ENCODE results near the gene PTPRZ1.

Gene PTPRZ1

GRCh38 chr7:121960678-121961077 is 87.7 kb downstream of the PTPRZ1 start:
- DNase-seq, result no peak

- DNase-seq, result no peak
Observed at GRCh38 chr7:121961089-121961867, 88.3 kb downstream of the PTPRZ1 start.

- DNase-seq, result no peak
Observed at GRCh38 chr7:121966276-121966934, 93.4 kb downstream of the PTPRZ1 start.

GRCh38 chr7:121966935-121967332 is 94.0 kb downstream of the PTPRZ1 start:
- no peak for DNase-seq

- DNase-seq, result no peak
Observed at GRCh38 chr7:121985476-121986030, 112.6 kb downstream of the PTPRZ1 start.

- DNase-seq, result no peak
Observed at GRCh38 chr7:121992068-121992467, 119.1 kb downstream of the PTPRZ1 start.

- peak; percentile 10 for DNase-seq
Observed at GRCh38 chr7:121994625-121995410, 121.9 kb downstream of the PTPRZ1 start.

- no peak for DNase-seq
Observed at GRCh38 chr7:122006687-122007086, 133.7 kb downstream of the PTPRZ1 start.

- DNase-seq, result no peak
Observed at GRCh38 chr7:122010116-122010515, 137.2 kb downstream of the PTPRZ1 start.

- no peak for DNase-seq
Observed at GRCh38 chr7:122013065-122013464, 140.1 kb downstream of the PTPRZ1 start.

- no peak for DNase-seq
Observed at GRCh38 chr7:122013630-122014029, 140.7 kb downstream of the PTPRZ1 start.

GRCh38 chr7:122014697-122015096 is 141.7 kb downstream of the PTPRZ1 start:
- DNase-seq, result no peak

GRCh38 chr7:122018032-122018431 is 145.1 kb downstream of the PTPRZ1 start:
- DNase-seq, result no peak

- DNase-seq, result no peak
Observed at GRCh38 chr7:122027058-122027457, 154.1 kb downstream of the PTPRZ1 start.

GRCh38 chr7:122033641-122034040 is 160.7 kb downstream of the PTPRZ1 start:
- DNase-seq, result no peak

- DNase-seq, result no peak
Observed at GRCh38 chr7:122035876-122036275, 162.9 kb downstream of the PTPRZ1 start.

GRCh38 chr7:122038134-122038533 is 165.2 kb downstream of the PTPRZ1 start:
- DNase-seq, result no peak

GRCh38 chr7:122038904-122039303 is 165.9 kb downstream of the PTPRZ1 start:
- no peak for DNase-seq

GRCh38 chr7:122040147-122040546 is 167.2 kb downstream of the PTPRZ1 start:
- no peak for DNase-seq

- no peak for DNase-seq
Observed at GRCh38 chr7:122046402-122046801, 173.4 kb downstream of the PTPRZ1 start.

- DNase-seq, result no peak
Observed at GRCh38 chr7:122054393-122054792, 181.4 kb downstream of the PTPRZ1 start.

- DNase-seq, result no peak
Observed at GRCh38 chr7:122055073-122055472, 182.1 kb downstream of the PTPRZ1 start.

- no peak for DNase-seq
Observed at GRCh38 chr7:122056977-122057376, 184.0 kb downstream of the PTPRZ1 start.
